Central memory CD8-positive, alpha-beta T cell (primary cell): ENCODE results near the gene ARMC12.
"Not testable (repeated sequence)": the region's sequence is repeated elsewhere in the genome, so short reads cannot be mapped to it uniquely, and the experiment has no call there.

Experiments used
- ATAC-seq: fragments of 150-1000 bp; cut with Tn5 transposase; replicated peaks from 2 replicates; pipeline ENCODE4 v1.10.0; 2022; ENCODE audit warnings: mild to moderate bottlenecking, moderate FRiP score, moderate number of reproducible peaks; ENCODE audit not compliant: poor library complexity, severe bottlenecking; ENCODE audit errors: extremely low read depth
- DNase-seq, 2 donors: peaks; one replicate each; pipeline ENCODE4 v3.0.0; 2021; ENCODE audit warnings: low spot score in 2 of 2
- H3K27ac Mint-ChIP-seq: one replicate; pipeline ENCODE4 v1.8.0; 2022; ENCODE audit warnings: low read depth, mild to moderate bottlenecking, moderate library complexity, mixed read lengths
- H3K27me3 Mint-ChIP-seq: one replicate; pipeline ENCODE4 v1.8.0; 2022; ENCODE audit warnings: mixed read lengths
- H3K36me3 Mint-ChIP-seq: one replicate; pipeline ENCODE4 v1.8.0; 2022; ENCODE audit warnings: mild to moderate bottlenecking, moderate library complexity, mixed read lengths; ENCODE audit not compliant: insufficient read depth
- H3K4me1 Mint-ChIP-seq: one replicate; pipeline ENCODE4 v1.8.0; 2022; ENCODE audit warnings: mixed read lengths
- H3K4me3 Mint-ChIP-seq: one replicate; pipeline ENCODE4 v1.8.0; 2022; ENCODE audit warnings: mild to moderate bottlenecking, moderate library complexity, mixed read lengths
- H3K9me3 Mint-ChIP-seq: one replicate; pipeline ENCODE4 v1.8.0; 2022; ENCODE audit warnings: mixed read lengths

ARMC12 gene

GRCh38 chr6:35736982-35737412 lies at the start of gene ARMC12:
Gene ARMC12 (plus strand): TSS chr6:35737032. CDS start chr6:35737109, 77 bp downstream.
- ATAC-seq (no peak), DNase-seq (no peak)
- Mint-ChIP-seq H3K27ac (peak within 1 kb of the TSS; percentile 81), H3K4me3 (peak within 1 kb of the TSS; percentile 41), H3K9me3 (no peaks in the 10 kb centered on the region), H3K27me3 (no peaks in the 10 kb centered on the region), H3K4me1 (peaks cover 28% of the 10 kb centered on the region), H3K36me3 (peaks cover 6% of the 10 kb centered on the region)

- ATAC-seq (peak; percentile 57), DNase-seq (peak; percentile 23 to 44)
- Mint-ChIP-seq H3K9me3 (no peaks in the 10 kb centered on the region), H3K36me3 (peaks cover 6% of the 10 kb centered on the region), H3K4me3 (peak overlapping the region; percentile 89), H3K4me1 (peaks cover 6% of the 10 kb centered on the region), H3K27ac (peak overlapping the region; percentile 77), H3K27me3 (no peaks in the 10 kb centered on the region)
Observed at GRCh38 chr6:35687658-35688604, 48.9 kb upstream of the ARMC12 start.

GRCh38 chr6:35688605-35689322 lies 48.1 kb upstream of the ARMC12 start, which contains the start of gene FKBP5:
Gene FKBP5 (minus strand): TSS chr6:35688915. CDS start chr6:35642824, 46,091 bp downstream.
- H3K27me3 Mint-ChIP-seq, result no peaks in the 10 kb centered on the region
- H3K4me3 Mint-ChIP-seq, result peak within 1 kb of the TSS; percentile 89
- no peaks in the 10 kb centered on the region for H3K9me3 Mint-ChIP-seq
- DNase-seq (peak; percentile 70 to 75), ATAC-seq (peak; percentile 88)
- H3K4me1 Mint-ChIP-seq, result peaks cover 6% of the 10 kb centered on the region
- peak within 1 kb of the TSS; percentile 80 for H3K27ac Mint-ChIP-seq
- H3K36me3 Mint-ChIP-seq, result peaks cover 6% of the 10 kb centered on the region

GRCh38 chr6:35690006-35690405 lies 46.8 kb upstream of the ARMC12 start:
- not testable (repeated sequence) for H3K27ac Mint-ChIP-seq, H3K36me3 Mint-ChIP-seq, H3K4me1 Mint-ChIP-seq, H3K9me3 Mint-ChIP-seq, ATAC-seq, DNase-seq, H3K27me3 Mint-ChIP-seq, H3K4me3 Mint-ChIP-seq

DNA sequence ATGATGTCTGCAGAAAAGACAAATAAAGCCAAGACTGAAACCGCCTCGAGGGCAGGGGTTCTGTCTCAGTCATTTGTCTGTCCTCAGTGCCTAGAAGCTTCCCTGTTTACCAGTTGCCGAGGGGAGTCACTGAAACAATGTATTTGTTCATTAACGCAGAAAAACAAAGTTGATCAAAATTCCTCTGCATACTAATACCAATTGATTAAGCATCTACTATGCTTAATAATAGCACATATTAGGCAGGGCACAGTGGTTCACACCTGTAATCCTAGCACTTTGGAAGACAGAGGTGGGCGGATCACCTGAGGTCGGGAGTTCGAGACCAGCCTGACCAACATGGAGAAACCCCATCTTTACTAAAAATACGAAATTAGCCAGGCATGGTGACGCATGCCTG lies 46.3 kb upstream of the ARMC12 start:
- DNase-seq, result no peak
- ATAC-seq, result no peak
- no peak overlapping the region for H3K27ac Mint-ChIP-seq
- H3K27me3 Mint-ChIP-seq, result no peaks in the 10 kb centered on the region
- peaks cover 6% of the 10 kb centered on the region for H3K4me1 Mint-ChIP-seq
- H3K36me3 Mint-ChIP-seq, result peaks cover 5% of the 10 kb centered on the region
- no peaks in the 10 kb centered on the region for H3K9me3 Mint-ChIP-seq
- no peak overlapping the region for H3K4me3 Mint-ChIP-seq

DNA sequence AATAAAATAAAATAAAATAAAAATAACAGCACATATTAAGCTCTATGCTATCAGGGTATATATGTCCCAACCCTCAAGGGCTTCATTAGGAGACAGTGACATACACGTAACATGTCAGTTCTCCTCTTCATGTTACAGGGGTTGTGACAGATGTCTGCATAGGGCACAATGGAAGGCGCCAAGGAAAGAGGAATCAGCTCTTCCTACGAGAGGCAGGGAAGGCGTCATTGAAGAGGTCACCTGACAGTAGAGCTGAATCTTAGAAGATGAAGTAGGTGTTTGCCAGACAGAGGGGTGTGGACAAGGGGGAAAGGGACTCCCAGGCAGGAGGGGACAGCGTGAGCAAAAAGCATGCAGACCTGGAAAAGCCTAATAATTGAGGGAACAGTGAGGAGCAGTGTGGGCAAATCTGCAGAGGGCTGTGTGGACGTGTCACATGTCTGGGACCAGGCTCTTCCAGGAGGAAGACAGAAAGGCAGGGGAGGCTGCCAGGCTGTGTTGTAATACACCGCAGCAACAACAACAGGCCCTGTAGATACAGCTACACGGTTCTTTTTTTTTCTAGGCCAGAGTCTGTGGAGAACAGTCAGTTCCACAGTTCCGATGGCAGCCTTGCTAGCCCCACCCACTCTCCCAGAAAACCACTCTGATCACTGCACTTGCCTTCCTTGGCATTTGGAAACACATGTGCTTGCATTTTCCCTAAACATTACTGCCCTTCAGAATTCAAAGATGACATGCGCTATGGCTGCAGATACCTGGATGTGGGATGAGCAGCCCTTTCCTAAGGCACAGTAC lies 45.6 kb upstream of the ARMC12 start:
- DNase-seq (no peak), ATAC-seq (no peak)
- Mint-ChIP-seq H3K27me3 (no peaks in the 10 kb centered on the region), H3K4me3 (no peak overlapping the region), H3K4me1 (peaks cover 6% of the 10 kb centered on the region), H3K36me3 (peaks cover 5% of the 10 kb centered on the region), H3K9me3 (no peaks in the 10 kb centered on the region), H3K27ac (no peak overlapping the region)

DNA sequence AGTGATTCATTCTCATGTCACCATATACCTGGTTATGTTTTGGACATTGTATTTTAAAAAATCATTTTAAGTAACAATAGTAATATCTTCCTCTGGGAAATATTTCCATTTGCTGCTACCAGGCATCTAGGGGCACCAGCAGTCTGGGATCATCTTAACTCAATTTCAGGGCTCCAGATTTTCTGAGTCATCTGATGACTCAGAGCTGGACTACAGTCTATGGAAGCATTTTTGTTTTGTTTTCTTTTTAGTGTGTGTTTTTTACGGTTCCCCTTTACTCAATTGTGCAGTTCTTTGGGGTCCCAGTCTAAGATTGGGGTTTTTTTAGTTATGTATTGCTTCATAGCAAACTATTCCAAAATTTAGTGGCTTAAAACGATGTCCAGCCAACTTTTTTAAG lies 42.4 kb upstream of the ARMC12 start:
- no peaks in the 10 kb centered on the region for H3K27me3 Mint-ChIP-seq
- H3K36me3 Mint-ChIP-seq, result peaks cover 1% of the 10 kb centered on the region
- H3K4me3 Mint-ChIP-seq, result no peak overlapping the region
- H3K9me3 Mint-ChIP-seq, result no peaks in the 10 kb centered on the region
- no peak overlapping the region for H3K27ac Mint-ChIP-seq
- H3K4me1 Mint-ChIP-seq, result no peaks in the 10 kb centered on the region
- ATAC-seq (no peak), DNase-seq (no peak)

- not testable (repeated sequence) for H3K36me3 Mint-ChIP-seq, H3K27me3 Mint-ChIP-seq, H3K4me1 Mint-ChIP-seq, DNase-seq, ATAC-seq, H3K9me3 Mint-ChIP-seq, H3K27ac Mint-ChIP-seq, H3K4me3 Mint-ChIP-seq
Observed at GRCh38 chr6:35698430-35698829, 38.4 kb upstream of the ARMC12 start.

DNA sequence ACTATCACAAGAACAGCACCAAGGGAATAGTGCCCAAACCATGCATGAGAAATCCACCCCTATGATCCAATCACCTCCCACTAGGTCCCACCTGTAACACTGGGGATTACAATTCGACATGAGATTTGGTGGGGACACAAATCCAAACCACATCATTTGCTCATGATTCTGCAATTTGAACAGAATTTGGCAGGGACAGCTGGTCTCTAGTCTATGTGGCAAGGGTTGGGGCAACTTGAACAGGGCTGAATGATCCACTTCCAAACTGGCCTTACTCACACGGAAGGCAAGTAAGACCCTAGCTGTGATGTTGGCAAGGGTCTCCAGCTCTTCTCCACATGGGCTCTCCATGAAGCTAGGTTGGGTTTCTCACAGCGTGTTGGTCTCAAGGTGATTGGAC lies 38.0 kb upstream of the ARMC12 start:
- Mint-ChIP-seq H3K9me3 (no peaks in the 10 kb centered on the region), H3K27me3 (no peaks in the 10 kb centered on the region), H3K27ac (no peak overlapping the region), H3K4me3 (no peak overlapping the region), H3K4me1 (no peaks in the 10 kb centered on the region), H3K36me3 (no peaks in the 10 kb centered on the region)
- DNase-seq, result no peak
- ATAC-seq, result no peak

GRCh38 chr6:35703554-35703953 lies 33.3 kb upstream of the ARMC12 start:
- no peaks in the 10 kb centered on the region for H3K27me3 Mint-ChIP-seq
- DNase-seq (no peak), ATAC-seq (no peak)
- no peak overlapping the region for H3K27ac Mint-ChIP-seq
- H3K36me3 Mint-ChIP-seq, result no peaks in the 10 kb centered on the region
- H3K4me1 Mint-ChIP-seq, result peaks cover 2% of the 10 kb centered on the region
- H3K4me3 Mint-ChIP-seq, result no peak overlapping the region
- H3K9me3 Mint-ChIP-seq, result no peaks in the 10 kb centered on the region

GRCh38 chr6:35706468-35706867 lies 30.4 kb upstream of the ARMC12 start:
- H3K27ac Mint-ChIP-seq, result no peak overlapping the region
- H3K4me3 Mint-ChIP-seq, result no peak overlapping the region
- no peak for ATAC-seq

GRCh38 chr6:35707714-35708407 lies 29.0 kb upstream of the ARMC12 start:
- Mint-ChIP-seq H3K36me3 (no peaks in the 10 kb centered on the region), H3K9me3 (no peaks in the 10 kb centered on the region), H3K4me3 (no peak overlapping the region), H3K27me3 (no peaks in the 10 kb centered on the region), H3K27ac (no peak overlapping the region), H3K4me1 (peaks cover 19% of the 10 kb centered on the region)
- ATAC-seq, result no peak
- no peak for DNase-seq

More at GRCh38 chr6:35706468-35706867, 30.4 kb upstream of the ARMC12 start:
- peaks cover 18% of the 10 kb centered on the region for H3K4me1 Mint-ChIP-seq
- H3K36me3 Mint-ChIP-seq, result no peaks in the 10 kb centered on the region
- no peaks in the 10 kb centered on the region for H3K9me3 Mint-ChIP-seq
- DNase-seq, result no peak
- no peaks in the 10 kb centered on the region for H3K27me3 Mint-ChIP-seq
